GM18870 (cell line): ENCODE measurements around the gene KLRC1.
"Not testable (repeated sequence)": the region's sequence is repeated elsewhere in the genome, so short reads cannot be mapped to it uniquely, and the experiment has no call there.

Experiments
- ATAC-seq: cut with Tn5 transposase; IDR thresholded peaks from one replicate; pipeline ENCODE4 v1.9.1; 2021; ENCODE audit warnings: moderate library complexity; ENCODE audit not compliant: unreplicated experiment

KLRC1 gene

DNA sequence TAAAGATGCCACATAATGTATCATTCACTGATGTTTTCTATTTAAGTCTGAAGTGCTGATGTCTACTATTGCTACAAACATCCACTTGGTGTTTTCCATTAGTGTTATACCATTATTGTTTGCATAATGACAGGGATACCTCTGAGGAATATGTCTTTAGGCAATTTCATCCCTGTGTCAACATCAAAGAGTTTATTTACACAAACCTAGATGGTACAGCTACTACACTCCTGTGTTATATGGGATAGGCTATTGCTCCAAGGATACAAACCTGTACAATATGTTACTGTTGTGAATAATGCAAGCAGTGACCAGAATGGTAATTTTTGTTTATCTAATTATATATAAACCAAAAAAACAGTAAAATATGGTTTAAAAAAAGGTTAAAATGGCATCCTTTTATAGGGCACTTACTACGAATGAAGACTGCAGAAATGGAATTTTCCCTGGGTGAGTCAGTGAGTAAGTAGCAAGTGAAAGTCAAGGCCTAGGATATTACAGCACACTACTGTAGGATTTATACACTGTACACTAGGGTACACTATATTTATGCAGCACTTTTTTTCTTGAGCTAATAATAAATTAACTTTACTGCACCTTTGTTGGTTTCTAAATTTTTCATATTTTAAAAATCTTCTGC, 28.8 kb downstream of the KLRC1 start:
- ATAC-seq, result not testable (repeated sequence)

- ATAC-seq, result not testable (repeated sequence)
These were observed 31.0 kb downstream of the KLRC1 start for GRCh38 chr12:10422159-10422558.

- not testable (repeated sequence) for ATAC-seq
These were observed 32.8 kb downstream of the KLRC1 start, which contains the start of gene KLRC3 for GRCh38 chr12:10420334-10420733. Gene KLRC3, minus strand, starts transcription at chr12:10420595. Its CDS starts 45 bp downstream, at chr12:10420550.

GRCh38 chr12:10409392-10409791, 43.8 kb downstream of the KLRC1 start, which contains the start of gene KLRC4:
Gene KLRC4, minus strand, starts transcription at chr12:10409757. Its CDS starts 182 bp downstream, at chr12:10409575.
- no peak for ATAC-seq

DNA sequence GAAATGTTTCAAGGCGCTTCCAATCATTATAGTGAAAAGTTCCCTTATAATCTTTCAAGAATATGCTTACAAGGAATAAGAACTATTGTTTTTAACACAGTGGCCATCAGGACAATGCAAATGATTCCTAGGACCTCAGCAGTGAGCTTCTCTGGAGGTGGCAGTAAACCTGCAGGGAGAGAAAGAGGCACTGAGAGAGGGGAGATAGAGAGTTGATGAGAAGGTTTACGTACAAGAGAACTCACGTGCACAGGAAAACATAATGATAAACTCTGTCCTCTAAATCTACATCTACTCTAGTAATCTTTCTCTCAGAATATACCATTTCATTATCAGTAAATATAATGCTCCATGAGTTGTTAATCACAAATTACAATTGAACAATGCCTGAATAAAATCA, 44.3 kb downstream of the KLRC1 start:
- no peak for ATAC-seq

DNA sequence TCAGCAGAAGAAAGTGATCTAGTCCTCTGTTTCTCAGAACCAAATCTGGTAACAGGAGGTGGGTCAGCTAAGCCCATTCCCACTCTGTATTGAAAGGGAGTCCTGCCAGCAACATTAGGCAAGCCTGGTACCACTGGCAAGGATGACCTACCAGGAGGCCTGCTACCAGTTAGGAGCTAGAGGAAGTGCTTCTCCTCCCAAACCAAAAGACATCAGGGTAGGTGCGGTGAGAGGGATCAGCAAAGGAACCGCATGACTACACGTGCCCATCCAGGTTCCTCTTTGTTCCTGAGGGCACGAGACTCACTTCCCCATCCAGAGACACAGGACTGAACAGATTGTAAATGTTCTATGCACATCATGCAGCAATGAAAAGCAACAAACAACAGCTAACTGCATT, 46.5 kb downstream of the KLRC1 start:
- ATAC-seq, result no peak

- no peak for ATAC-seq
These were observed 47.9 kb downstream of the KLRC1 start for GRCh38 chr12:10405294-10405693.

- no peak for ATAC-seq
These were observed 48.4 kb downstream of the KLRC1 start for GRCh38 chr12:10404798-10405197.

DNA sequence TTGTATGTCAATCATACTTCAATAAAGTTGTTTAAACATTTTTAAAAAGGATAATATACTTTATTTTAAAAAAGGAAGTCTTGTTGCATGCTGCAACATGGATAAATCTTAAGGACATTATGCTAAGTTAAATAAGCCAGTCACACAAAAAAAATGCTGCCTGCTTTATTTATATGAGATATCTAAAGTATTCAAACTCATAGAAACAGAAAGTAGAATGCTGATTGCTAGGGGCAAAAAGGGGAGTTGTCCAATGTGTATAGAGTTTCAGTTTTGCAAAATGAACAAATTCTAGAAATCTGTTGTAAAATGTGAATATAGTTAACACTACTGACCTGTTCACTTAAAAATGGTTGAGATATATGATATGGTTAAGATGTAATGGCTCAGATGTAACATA, 52.3 kb downstream of the KLRC1 start:
- no peak for ATAC-seq

DNA sequence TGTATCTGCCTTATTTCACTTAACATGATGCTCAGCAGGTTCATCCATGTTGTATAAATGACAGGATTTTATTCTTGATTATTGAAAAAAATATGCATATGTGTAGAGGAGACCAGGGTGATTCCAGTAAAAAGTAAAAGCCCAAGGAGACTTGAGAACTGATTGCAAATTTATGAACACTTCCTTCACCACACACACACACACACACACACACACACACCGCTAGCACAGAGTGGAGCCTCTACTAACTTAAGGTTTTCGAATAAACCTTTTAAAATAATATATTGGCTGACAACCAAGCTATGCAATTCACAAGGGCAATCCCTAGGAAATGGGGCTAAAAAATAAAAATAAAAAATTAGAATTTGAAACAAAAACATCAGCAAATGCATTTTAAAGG, 55.0 kb downstream of the KLRC1 start:
- no peak for ATAC-seq

GRCh38 chr12:10397296-10397695, 55.9 kb downstream of the KLRC1 start:
- ATAC-seq, result no peak

DNA sequence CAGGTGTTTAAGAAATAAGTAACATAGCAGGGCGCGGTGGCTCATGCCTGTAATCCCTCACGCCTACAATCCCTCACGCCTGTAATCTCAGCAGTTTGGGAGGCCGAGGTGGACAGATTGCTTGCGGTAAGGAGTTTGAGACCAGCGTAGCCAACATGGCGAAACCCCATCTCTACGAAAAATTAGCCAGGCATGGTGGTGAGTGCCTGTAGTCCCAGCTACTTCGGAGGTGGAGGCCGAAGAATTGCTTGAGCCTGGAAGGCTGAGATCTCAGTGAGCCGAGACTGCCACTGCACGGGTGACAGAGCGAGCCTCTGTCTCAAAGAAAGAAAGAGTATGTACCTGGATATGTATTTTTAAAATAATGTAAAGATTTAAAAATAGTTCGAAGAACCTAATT, 57.0 kb downstream of the KLRC1 start:
- ATAC-seq, result not testable (repeated sequence)
